K562 (cell line): Measurements from ENCODE around the gene GCSAM. TPM values are rescaled to one million over a fixed set of nuclear protein-coding genes. Genes with fewer than 3 reads are reported as not detected.

ENCODE experiments used
- ATF7 ChIP-seq: fragments of 450-650 bp; IDR thresholded peaks from 2 replicates; pipeline ENCODE4 v1.7.1; 2014; ENCODE audit warnings: mild to moderate bottlenecking, moderate library complexity
- BMI1 ChIP-seq: fragments of 150-350 bp; IDR thresholded peaks from 2 replicates; pipeline ENCODE4 v1.6.1; 2014; ENCODE audit warnings: low read length
- CREB1 ChIP-seq, 2 experiments: sonication (generic) in 1 of 2; formaldehyde crosslinking in 1 of 2; IDR thresholded peaks; 2 replicates each; pipeline versions ENCODE4 v1.6.1 to v1.8.0; 2012 to 2022; ENCODE audit warnings: inconsistent platforms in 1 of 2, mild to moderate bottlenecking in 1 of 2, missing genetic modification reagents in 1 of 2, moderate library complexity in 1 of 2
- CREM ChIP-seq: IDR thresholded peaks from 2 replicates; pipeline ENCODE4 v1.6.1; 2014; ENCODE audit warnings: antibody characterized with exemption, low read depth
- HMGXB4 ChIP-seq: sonication (generic); formaldehyde crosslinking; IDR thresholded peaks from 2 replicates; pipeline ENCODE4 v1.8.1; 2023; ENCODE audit warnings: mild to moderate bottlenecking, missing genetic modification reagents
- KDM1A ChIP-seq, 2 experiments: fragments of 450-650 bp; IDR thresholded peaks; 2 replicates each; pipeline ENCODE4 v1.6.1; 2016; ENCODE audit warnings: mild to moderate bottlenecking in 2 of 2
- MTA3 ChIP-seq: fragments of 450-650 bp; formaldehyde crosslinking; IDR thresholded peaks from 2 replicates; pipeline ENCODE4 v1.6.1; 2017; ENCODE audit warnings: mild to moderate bottlenecking, borderline replicate concordance
- NCOA4 ChIP-seq: fragments of 450-650 bp; IDR thresholded peaks from 2 replicates; pipeline ENCODE4 v1.6.1; 2018; ENCODE audit warnings: mild to moderate bottlenecking; ENCODE audit not compliant: partially characterized antibody
- NEUROD1 ChIP-seq: fragments of 150-350 bp; IDR thresholded peaks from 2 replicates; pipeline ENCODE4 v1.6.1; 2014; ENCODE audit warnings: borderline replicate concordance, low read length, low read depth; ENCODE audit not compliant: partially characterized antibody
- RBM39 ChIP-seq: fragments of 200-400 bp; formaldehyde crosslinking; optimal IDR thresholded peaks from 2 replicates; pipeline ENCODE3; 2018; ENCODE audit warnings: low read depth, low read length
- SIX5 ChIP-seq, 2 experiments: IDR thresholded peaks; 2 replicates each; pipeline ENCODE4 v1.6.1; 2011; ENCODE audit warnings: low read length in 2 of 2, borderline replicate concordance in 1 of 2, low read depth in 1 of 2, mild to moderate bottlenecking in 1 of 2, moderate library complexity in 1 of 2; ENCODE audit not compliant: insufficient read depth in 1 of 2
- SPI1 ChIP-seq: IDR thresholded peaks from 2 replicates; pipeline ENCODE4 v1.6.1; 2011; ENCODE audit warnings: low read depth, low read length, control low read depth, borderline replicate concordance
- ZNF146 ChIP-seq: IDR thresholded peaks from one replicate; pipeline ENCODE4 v1.6.1; 2018; ENCODE audit warnings: missing compliant biosample characterization; ENCODE audit not compliant: unreplicated experiment
- ZNF589 ChIP-seq: fragments of 200-800 bp; sonication (Bioruptor generic); IDR thresholded peaks from 2 replicates; pipeline ENCODE4 v1.6.1; 2016; ENCODE audit warnings: low read depth, missing genetic modification characterization, missing compliant biosample characterization
- ZSCAN29 ChIP-seq: fragments of 450-650 bp; IDR thresholded peaks from 2 replicates; pipeline ENCODE4 v1.6.1; 2017
- polyA plus RNA-seq, 8 experiments: library from polyadenylated mRNA; depleted of rRNA in 4 of 8; stranded (reverse) in 5 of 8; unstranded in 3 of 8; fragments of >200 nt; fragmentation: Nextera tagmentation in 2 of 8; fragmentation: Illumina TruSeq in 1 of 8; extraction: Ambion mirVana in 2 of 8; extraction: Trizol in 1 of 8; gene quantifications; 2 replicates each; pipeline versions ENCODE4 v1.2.1 to v1.2.3, GENCODE V29; 2011 to 2014; ENCODE audit warnings: inconsistent platforms in 1 of 8, missing spikeins in 1 of 8
- total RNA-seq, 7 experiments: library from RNA; depleted of rRNA in 6 of 7; stranded (reverse); fragments of >200 nt in 6 of 7; fragmentation: Illumina TruSeq in 2 of 7; extraction: Trizol in 2 of 7; gene quantifications; 2 replicates each; pipeline versions ENCODE4 v1.2.1 to v1.2.3, GENCODE V29; 2011 to 2021; ENCODE audit warnings: low replicate concordance in 1 of 7
- TF ChIP-seq, protein P1 (sequence below): fragments of 450-650 bp; conservative IDR thresholded peaks from 2 replicates; pipeline ENCODE4 v1.6.1; 2016; ENCODE audit warnings: missing genetic modification characterization, low read depth, mild to moderate bottlenecking, missing compliant biosample characterization, moderate library complexity
- TF ChIP-seq, protein P2 (sequence below), 2 experiments: fragments of 450-650 bp in 1 of 2; sonication (generic) in 1 of 2; formaldehyde crosslinking in 1 of 2; IDR thresholded peaks in 1 of 2; conservative IDR thresholded peaks in 1 of 2; 2 replicates each; pipeline versions ENCODE4 v1.6.1 to v1.8.1; 2016 to 2023; ENCODE audit warnings: mild to moderate bottlenecking in 2 of 2, moderate library complexity in 2 of 2, inconsistent platforms in 1 of 2, missing genetic modification reagents in 1 of 2
- TF ChIP-seq, protein P3 (sequence below): IDR thresholded peaks from 3 replicates; pipeline ENCODE4 v1.6.1; 2011; ENCODE audit warnings: borderline replicate concordance, mild to moderate bottlenecking; ENCODE audit not compliant: insufficient read length, insufficient read depth

Gene GCSAM
- total and polyA plus RNA-seq, 9 of the 15 experiments (the other 6 are each of a cell fraction or from before 2014, with no cell fraction given), result 0.10 TPM; not detected in 8

DNA sequence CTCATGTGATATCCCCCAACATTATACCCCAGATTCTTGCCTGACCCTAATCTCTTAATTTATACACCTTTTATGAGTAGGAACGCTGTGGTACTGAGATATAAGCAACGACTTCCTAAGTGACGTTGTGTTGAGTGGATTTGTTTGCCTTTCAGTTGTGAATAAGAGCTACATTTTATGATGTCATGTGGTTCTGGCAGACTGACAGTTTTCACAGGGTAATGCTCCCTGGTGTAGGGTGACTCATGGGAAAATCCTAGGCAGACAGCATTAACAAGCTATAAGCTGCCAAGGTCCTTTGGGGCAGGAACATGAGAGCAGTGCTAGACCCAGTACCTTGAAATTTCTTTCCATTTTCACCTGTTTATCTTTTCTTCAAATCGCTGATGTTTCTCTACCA is 35.7 kb downstream of the GCSAM start (continued):
- TF ChIP-seq, protein P1, sequence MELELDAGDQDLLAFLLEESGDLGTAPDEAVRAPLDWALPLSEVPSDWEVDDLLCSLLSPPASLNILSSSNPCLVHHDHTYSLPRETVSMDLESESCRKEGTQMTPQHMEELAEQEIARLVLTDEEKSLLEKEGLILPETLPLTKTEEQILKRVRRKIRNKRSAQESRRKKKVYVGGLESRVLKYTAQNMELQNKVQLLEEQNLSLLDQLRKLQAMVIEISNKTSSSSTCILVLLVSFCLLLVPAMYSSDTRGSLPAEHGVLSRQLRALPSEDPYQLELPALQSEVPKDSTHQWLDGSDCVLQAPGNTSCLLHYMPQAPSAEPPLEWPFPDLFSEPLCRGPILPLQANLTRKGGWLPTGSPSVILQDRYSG (tag), result no peak
- TF ChIP-seq ZSCAN29, result no peak
- TF ChIP-seq NEUROD1, result no peak
- no peak for TF ChIP-seq NCOA4
- no peak for TF ChIP-seq KDM1A (IDR thresholded peaks at IDR 0.05)
- TF ChIP-seq, protein P2, sequence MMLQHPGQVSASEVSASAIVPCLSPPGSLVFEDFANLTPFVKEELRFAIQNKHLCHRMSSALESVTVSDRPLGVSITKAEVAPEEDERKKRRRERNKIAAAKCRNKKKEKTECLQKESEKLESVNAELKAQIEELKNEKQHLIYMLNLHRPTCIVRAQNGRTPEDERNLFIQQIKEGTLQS (IDR thresholded peaks at IDR 0.05), result peak; percentile 69
- TF ChIP-seq, protein P2 (CRISPR knock-in tag; conservative IDR thresholded peaks at IDR 0.05), result no peak
- TF ChIP-seq CREB1 (IDR thresholded peaks at IDR 0.05), result peak; percentile 19; the same call in 1 of the 2 replicates
- TF ChIP-seq CREB1 (CRISPR knock-in tag; IDR thresholded peaks at IDR 0.05), result no peak
- TF ChIP-seq SIX5 (IDR thresholded peaks at IDR 0.05; ENCODE audit: borderline replicate concordance in 1 of 2, insufficient read depth in 1 of 2, low read depth in 1 of 2, low read length in 2 of 2), result no peak
- TF ChIP-seq RBM39, result no peak
- peak; percentile 59 for TF ChIP-seq ATF7
- no peak for TF ChIP-seq MTA3
- no peak for TF ChIP-seq SPI1
- no peak for TF ChIP-seq ZNF589
- TF ChIP-seq CREM, result peak; percentile 52; the same call in 1 of the 2 replicates
- no peak for TF ChIP-seq HMGXB4
- TF ChIP-seq BMI1, result no peak
- no peak for TF ChIP-seq ZNF146 (CRISPR knock-in tag)
- TF ChIP-seq, protein P3, sequence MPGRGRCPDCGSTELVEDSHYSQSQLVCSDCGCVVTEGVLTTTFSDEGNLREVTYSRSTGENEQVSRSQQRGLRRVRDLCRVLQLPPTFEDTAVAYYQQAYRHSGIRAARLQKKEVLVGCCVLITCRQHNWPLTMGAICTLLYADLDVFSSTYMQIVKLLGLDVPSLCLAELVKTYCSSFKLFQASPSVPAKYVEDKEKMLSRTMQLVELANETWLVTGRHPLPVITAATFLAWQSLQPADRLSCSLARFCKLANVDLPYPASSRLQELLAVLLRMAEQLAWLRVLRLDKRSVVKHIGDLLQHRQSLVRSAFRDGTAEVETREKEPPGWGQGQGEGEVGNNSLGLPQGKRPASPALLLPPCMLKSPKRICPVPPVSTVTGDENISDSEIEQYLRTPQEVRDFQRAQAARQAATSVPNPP, result no peak
